22Rv1 (cell line): ENCODE results near the gene FBN1.

Experiments
- ZFX ChIP-seq: fragments of 450-650 bp; IDR thresholded peaks from 2 replicates; pipeline ENCODE4 v1.6.1; 2017; ENCODE audit warnings: antibody characterized with exemption, borderline replicate concordance
- TF ChIP-seq, protein P1 (sequence below): fragments of 450-650 bp; IDR thresholded peaks from 2 replicates; pipeline ENCODE4 v1.5.1; 2017; ENCODE audit warnings: mild to moderate bottlenecking

DNA sequence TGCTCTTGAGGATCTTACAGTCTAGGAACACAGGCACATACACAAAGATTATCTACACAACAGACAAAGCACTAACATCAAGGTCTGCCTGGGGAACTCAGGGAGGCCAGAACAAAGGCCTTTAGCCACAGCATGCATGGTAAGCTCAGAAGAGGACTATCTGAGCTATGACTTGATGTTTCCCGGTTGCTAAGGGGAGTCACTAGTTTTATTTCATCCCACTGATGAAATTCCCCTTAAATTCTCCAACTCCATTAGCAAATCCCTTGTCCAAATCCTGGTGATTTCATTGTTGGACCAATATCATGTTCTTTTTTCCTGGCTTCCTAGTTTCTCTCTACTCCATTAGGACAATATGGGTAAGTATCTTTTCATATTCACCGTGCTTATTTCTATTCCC lies 23.3 kb downstream of the FBN1 start:
- TF ChIP-seq, protein P1, sequence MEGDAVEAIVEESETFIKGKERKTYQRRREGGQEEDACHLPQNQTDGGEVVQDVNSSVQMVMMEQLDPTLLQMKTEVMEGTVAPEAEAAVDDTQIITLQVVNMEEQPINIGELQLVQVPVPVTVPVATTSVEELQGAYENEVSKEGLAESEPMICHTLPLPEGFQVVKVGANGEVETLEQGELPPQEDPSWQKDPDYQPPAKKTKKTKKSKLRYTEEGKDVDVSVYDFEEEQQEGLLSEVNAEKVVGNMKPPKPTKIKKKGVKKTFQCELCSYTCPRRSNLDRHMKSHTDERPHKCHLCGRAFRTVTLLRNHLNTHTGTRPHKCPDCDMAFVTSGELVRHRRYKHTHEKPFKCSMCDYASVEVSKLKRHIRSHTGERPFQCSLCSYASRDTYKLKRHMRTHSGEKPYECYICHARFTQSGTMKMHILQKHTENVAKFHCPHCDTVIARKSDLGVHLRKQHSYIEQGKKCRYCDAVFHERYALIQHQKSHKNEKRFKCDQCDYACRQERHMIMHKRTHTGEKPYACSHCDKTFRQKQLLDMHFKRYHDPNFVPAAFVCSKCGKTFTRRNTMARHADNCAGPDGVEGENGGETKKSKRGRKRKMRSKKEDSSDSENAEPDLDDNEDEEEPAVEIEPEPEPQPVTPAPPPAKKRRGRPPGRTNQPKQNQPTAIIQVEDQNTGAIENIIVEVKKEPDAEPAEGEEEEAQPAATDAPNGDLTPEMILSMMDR = no peak
- TF ChIP-seq ZFX = no peak
